ENCODE data around the gene C20orf204. TPM values are rescaled to one million over a fixed set of nuclear protein-coding genes. Genes with fewer than 3 reads are reported as not detected.

The C20orf204 gene
- total RNA-seq, 2 donors from 2014 or later = 0.64 to 3.1 TPM

DNA sequence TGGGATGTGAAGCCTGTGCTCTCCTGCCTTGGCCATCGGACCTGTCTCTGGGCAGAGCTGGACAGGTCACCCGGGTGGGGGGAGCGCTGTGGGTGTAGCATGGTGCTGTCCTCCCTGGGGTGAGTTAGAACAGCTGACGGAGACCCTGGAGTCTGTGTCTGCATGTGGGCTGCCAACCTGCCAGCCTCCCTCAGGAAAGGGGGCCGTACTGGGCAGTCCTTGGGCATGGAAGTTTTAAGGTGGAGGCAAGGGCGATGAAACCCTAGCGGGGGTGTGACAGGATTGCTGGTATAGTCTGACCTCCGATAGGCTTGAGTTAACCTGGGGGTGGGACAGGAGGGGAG is 11.0 kb downstream of the C20orf204 start:
- WGBS = 82% methylated on average over 8 of the region's 8 CpGs
- intact Hi-C loops (cut with DNase I) = no loop called here
- no peaks in the 10 kb centered on the region for H3K36me3 ChIP-seq
- H3K4me3 ChIP-seq = no peak overlapping the region
- DNase-seq (ENCODE audit: low spot score) = no peak
- H3K9me3 ChIP-seq = no peaks in the 10 kb centered on the region
- no peak overlapping the region for H3K27ac ChIP-seq
- H3K27me3 ChIP-seq (replicated peaks; ENCODE audit: insufficient read depth) = peaks cover 10% of the 10 kb centered on the region
- peaks cover 3% of the 10 kb centered on the region for H3K4me1 ChIP-seq (replicated peaks)
- TF ChIP-seq, protein P1, sequence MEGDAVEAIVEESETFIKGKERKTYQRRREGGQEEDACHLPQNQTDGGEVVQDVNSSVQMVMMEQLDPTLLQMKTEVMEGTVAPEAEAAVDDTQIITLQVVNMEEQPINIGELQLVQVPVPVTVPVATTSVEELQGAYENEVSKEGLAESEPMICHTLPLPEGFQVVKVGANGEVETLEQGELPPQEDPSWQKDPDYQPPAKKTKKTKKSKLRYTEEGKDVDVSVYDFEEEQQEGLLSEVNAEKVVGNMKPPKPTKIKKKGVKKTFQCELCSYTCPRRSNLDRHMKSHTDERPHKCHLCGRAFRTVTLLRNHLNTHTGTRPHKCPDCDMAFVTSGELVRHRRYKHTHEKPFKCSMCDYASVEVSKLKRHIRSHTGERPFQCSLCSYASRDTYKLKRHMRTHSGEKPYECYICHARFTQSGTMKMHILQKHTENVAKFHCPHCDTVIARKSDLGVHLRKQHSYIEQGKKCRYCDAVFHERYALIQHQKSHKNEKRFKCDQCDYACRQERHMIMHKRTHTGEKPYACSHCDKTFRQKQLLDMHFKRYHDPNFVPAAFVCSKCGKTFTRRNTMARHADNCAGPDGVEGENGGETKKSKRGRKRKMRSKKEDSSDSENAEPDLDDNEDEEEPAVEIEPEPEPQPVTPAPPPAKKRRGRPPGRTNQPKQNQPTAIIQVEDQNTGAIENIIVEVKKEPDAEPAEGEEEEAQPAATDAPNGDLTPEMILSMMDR (IDR thresholded peaks at IDR 0.05) = no peak
- TF ChIP-seq POLR2A (IDR thresholded peaks at IDR 0.05) = no peak
- TF ChIP-seq POLR2AphosphoS5 (IDR thresholded peaks at IDR 0.05) = no peak

DNA sequence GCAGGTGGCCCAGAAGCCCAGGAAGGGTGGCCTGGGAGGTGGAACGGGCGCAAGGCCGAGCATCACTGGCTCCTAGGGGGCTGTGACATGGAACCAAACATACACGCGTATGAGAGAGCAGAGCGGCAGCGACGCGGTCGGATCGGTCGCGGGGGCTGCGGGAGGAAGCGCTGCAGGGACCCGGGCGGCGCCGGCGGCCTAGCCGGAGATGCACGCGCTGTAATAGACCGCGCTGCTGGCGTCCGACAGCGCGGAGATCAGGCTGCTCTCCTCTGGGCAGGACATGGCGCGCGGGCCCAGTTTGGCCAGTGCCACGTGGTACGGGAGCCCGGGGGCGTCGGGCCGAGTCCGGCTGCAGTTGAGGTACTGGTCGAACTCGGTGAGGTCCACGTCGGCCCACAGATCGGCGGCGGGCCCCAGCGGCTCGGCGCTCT is 12.0 kb downstream of the C20orf204 start:
- H3K36me3 ChIP-seq = no peaks in the 10 kb centered on the region
- TF ChIP-seq POLR2A (IDR thresholded peaks at IDR 0.05) = no peak
- TF ChIP-seq POLR2AphosphoS5 (IDR thresholded peaks at IDR 0.05) = no peak
- TF ChIP-seq, protein P1 (IDR thresholded peaks at IDR 0.05) = no peak
- no peak for DNase-seq (ENCODE audit: low spot score)
- no peaks in the 10 kb centered on the region for H3K9me3 ChIP-seq
- WGBS = 3% methylated on average over 42 of the region's 49 CpGs
- intact Hi-C loops (cut with DNase I) = no loop called here
- H3K4me1 ChIP-seq (replicated peaks) = peaks cover 3% of the 10 kb centered on the region
- H3K27ac ChIP-seq = no peak overlapping the region
- H3K4me3 ChIP-seq = peak overlapping the region in 1 of 2 donors; percentile 5
- H3K27me3 ChIP-seq (replicated peaks; ENCODE audit: insufficient read depth) = peaks cover 10% of the 10 kb centered on the region

DNA sequence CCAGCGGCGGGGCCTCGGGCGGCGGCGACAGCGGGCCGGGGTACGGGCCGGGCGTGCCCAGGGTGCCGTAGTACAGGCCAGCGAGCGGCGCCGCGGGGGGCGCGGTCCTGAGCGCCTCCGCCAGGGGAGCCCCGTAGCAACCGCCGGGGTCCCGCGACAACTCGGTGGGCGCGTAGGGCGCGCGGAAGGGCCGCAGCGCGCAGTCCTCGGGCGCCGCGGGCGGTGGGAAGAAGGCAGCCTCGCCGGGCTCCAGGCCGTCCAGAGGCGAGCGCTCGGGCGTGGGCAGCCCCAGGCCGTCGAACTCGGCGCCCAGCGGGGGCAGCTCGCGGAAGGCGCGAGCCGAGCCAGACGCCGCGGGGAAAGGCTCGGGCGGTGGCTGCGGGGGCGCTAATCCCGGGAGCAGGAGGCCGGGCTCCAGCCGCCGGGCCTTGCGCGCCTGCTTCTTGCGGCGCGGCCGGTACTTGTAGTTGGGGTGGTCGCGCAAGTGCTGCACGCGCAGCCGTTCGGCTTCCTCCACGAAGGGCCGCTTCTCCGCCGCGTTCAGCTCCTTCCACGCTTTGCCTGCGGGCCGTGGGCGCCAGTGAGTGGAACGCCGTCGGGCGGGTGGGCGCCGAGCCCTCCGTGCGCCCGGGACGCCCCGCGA is 12.5 kb downstream of the C20orf204 start:
- Histone ChIP-seq H3K4me1 (replicated peaks) (peaks cover 3% of the 10 kb centered on the region), H3K27ac (no peak overlapping the region), H3K27me3 (replicated peaks; ENCODE audit: insufficient read depth) (peaks cover 13% of the 10 kb centered on the region), H3K4me3 (peak overlapping the region in 1 of 2 donors; percentile 5), H3K9me3 (no peaks in the 10 kb centered on the region), H3K36me3 (no peaks in the 10 kb centered on the region)
- WGBS = 5% methylated on average over 31 of the region's 101 CpGs
- intact Hi-C loops (cut with DNase I) = no loop called here
- no peak for TF ChIP-seq POLR2A (IDR thresholded peaks at IDR 0.05)
- TF ChIP-seq, protein P1 (IDR thresholded peaks at IDR 0.05) = no peak
- no peak for TF ChIP-seq POLR2AphosphoS5 (IDR thresholded peaks at IDR 0.05)
- no peak for DNase-seq (ENCODE audit: low spot score)

DNA sequence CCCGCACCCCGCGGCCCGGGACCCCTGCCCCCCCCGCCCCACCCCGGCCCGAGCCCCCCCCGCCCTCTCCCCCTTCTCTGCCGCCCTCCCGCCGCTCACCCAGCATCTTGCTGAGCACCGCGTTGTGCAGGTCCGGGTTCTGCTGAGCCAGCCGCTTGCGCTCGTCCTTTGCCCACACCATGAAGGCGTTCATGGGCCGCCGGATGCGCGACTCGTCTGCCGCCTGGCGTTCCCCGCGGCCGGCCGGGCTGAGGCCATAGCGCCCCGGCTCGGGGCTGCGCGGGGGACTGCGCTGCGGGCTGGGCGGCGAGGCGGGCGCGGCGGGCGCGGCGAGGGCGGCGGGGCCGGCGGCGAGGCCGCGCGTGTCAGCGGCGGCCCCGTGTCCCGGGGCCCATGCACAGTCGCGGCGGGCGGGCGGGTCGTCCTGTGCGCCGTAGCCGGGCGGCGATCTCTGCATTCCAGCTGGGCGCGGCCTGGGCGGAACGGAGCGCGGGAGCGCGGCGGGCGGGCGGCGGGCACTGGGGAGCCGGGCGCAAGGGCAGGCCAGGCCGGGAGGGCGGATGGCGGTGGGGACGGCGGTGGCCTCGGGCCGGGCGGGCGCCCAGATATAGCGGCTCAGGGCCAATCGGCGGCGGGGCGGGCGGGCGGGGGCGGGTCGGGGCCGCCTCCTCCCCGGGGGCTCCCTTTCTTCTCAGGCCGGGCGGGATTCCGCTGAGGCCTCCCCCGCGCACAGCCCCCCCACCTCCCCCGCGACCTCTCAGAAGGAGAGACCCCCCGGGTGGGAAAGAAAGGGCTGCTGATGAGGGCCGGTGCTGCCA is 13.3 kb downstream of the C20orf204 start, which contains the start of gene SOX18:
Gene SOX18, minus strand, starts transcription at position 580 of the 818 bp plus-strand sequence. Its CDS starts 123 bp downstream, at position 457.
- WGBS = under 1% methylated on average over 75 of the region's 111 CpGs
- Histone ChIP-seq H3K27ac (no peak within 1 kb of the TSS), H3K4me3 (peak within 1 kb of the TSS; percentile 4 to 18), H3K36me3 (no peaks in the 10 kb centered on the region), H3K9me3 (no peaks in the 10 kb centered on the region), H3K27me3 (replicated peaks; ENCODE audit: insufficient read depth) (peaks cover 13% of the 10 kb centered on the region), H3K4me1 (replicated peaks) (peaks cover 3% of the 10 kb centered on the region)
- DNase-seq (ENCODE audit: low spot score) = no peak
- intact Hi-C loops (cut with DNase I) = no loop called here
- TF ChIP-seq, protein P1 (IDR thresholded peaks at IDR 0.05) = no peak
- TF ChIP-seq POLR2AphosphoS5 (IDR thresholded peaks at IDR 0.05) = no peak
- TF ChIP-seq POLR2A (IDR thresholded peaks at IDR 0.05) = no peak

All from prostate gland (tissue), 2 donors.